GM19452 (cell line): ENCODE data around the gene UNC5C.

Source experiments
- ATAC-seq: cut with Tn5 transposase; IDR thresholded peaks from one replicate; pipeline ENCODE4 v1.9.1; 2021; ENCODE audit not compliant: unreplicated experiment

Gene UNC5C

GRCh38 chr4:95285797-95286196 is 263.0 kb downstream of the UNC5C start:
- ATAC-seq = no peak

GRCh38 chr4:95284655-95285054 is 264.1 kb downstream of the UNC5C start:
- ATAC-seq = no peak

GRCh38 chr4:95283320-95283719 is 265.5 kb downstream of the UNC5C start:
- ATAC-seq = no peak

GRCh38 chr4:95272797-95273196 is 276.0 kb downstream of the UNC5C start:
- no peak for ATAC-seq

GRCh38 chr4:95272036-95272435 is 276.7 kb downstream of the UNC5C start:
- ATAC-seq = no peak

- ATAC-seq = no peak
These were observed 279.8 kb downstream of the UNC5C start for GRCh38 chr4:95268819-95269565.

GRCh38 chr4:95267081-95267480 is 281.7 kb downstream of the UNC5C start:
- no peak for ATAC-seq

GRCh38 chr4:95265814-95266740 is 282.7 kb downstream of the UNC5C start:
- ATAC-seq = no peak

GRCh38 chr4:95264843-95265242 is 283.9 kb downstream of the UNC5C start:
- no peak for ATAC-seq

- ATAC-seq = no peak
These were observed 284.8 kb downstream of the UNC5C start for GRCh38 chr4:95263960-95264359.

GRCh38 chr4:95263391-95263790 is 285.4 kb downstream of the UNC5C start:
- no peak for ATAC-seq

GRCh38 chr4:95256108-95256835 is 292.5 kb downstream of the UNC5C start:
- ATAC-seq = no peak

GRCh38 chr4:95255396-95256107 is 293.2 kb downstream of the UNC5C start:
- no peak for ATAC-seq

GRCh38 chr4:95251568-95251967 is 297.2 kb downstream of the UNC5C start:
- no peak for ATAC-seq

GRCh38 chr4:95250544-95251137 is 298.1 kb downstream of the UNC5C start:
- no peak for ATAC-seq

- no peak for ATAC-seq
These were observed 299.2 kb downstream of the UNC5C start for GRCh38 chr4:95249426-95250021.

- no peak for ATAC-seq
These were observed 299.9 kb downstream of the UNC5C start for GRCh38 chr4:95248720-95249425.

GRCh38 chr4:95243892-95244291 is 304.9 kb downstream of the UNC5C start:
- no peak for ATAC-seq

- ATAC-seq = no peak
These were observed 310.2 kb downstream of the UNC5C start for GRCh38 chr4:95238554-95238953.
